ENCODE measurements around the gene ATP6V1F.

- TF ChIP-seq, protein P1, sequence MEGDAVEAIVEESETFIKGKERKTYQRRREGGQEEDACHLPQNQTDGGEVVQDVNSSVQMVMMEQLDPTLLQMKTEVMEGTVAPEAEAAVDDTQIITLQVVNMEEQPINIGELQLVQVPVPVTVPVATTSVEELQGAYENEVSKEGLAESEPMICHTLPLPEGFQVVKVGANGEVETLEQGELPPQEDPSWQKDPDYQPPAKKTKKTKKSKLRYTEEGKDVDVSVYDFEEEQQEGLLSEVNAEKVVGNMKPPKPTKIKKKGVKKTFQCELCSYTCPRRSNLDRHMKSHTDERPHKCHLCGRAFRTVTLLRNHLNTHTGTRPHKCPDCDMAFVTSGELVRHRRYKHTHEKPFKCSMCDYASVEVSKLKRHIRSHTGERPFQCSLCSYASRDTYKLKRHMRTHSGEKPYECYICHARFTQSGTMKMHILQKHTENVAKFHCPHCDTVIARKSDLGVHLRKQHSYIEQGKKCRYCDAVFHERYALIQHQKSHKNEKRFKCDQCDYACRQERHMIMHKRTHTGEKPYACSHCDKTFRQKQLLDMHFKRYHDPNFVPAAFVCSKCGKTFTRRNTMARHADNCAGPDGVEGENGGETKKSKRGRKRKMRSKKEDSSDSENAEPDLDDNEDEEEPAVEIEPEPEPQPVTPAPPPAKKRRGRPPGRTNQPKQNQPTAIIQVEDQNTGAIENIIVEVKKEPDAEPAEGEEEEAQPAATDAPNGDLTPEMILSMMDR (IDR thresholded peaks at IDR 0.05), result no peak
- no peak for TF ChIP-seq POLR2A (IDR thresholded peaks at IDR 0.05)
Observed at GRCh38 chr7:128887169-128888038, 24.7 kb downstream of the ATP6V1F start.
